ENCODE data around the gene GRIN3A.

Gene GRIN3A

GRCh38 chr9:101677861-101678260 lies 60.6 kb downstream of the GRIN3A start:
- Histone ChIP-seq H3K79me1 (ENCODE audit: low read depth, low read length) (no peaks in the 10 kb centered on the region), H2BK120ac (ENCODE audit: low read depth, low read length) (no peak overlapping the region), H3K9me3 (replicated peaks in 1 of 2; ENCODE audit: control insufficient read depth in 2 of 2, insufficient read depth in 1 of 2, low read depth in 1 of 2, low read length in 2 of 2) (no peaks in the 10 kb centered on the region), H3K23ac (ENCODE audit: low read depth, low read length, poor library complexity) (no peak overlapping the region), H3K27ac (replicated peaks; ENCODE audit: low read length) (no peak overlapping the region), H2BK5ac (ENCODE audit: low read length) (no peak overlapping the region), H2BK12ac (ENCODE audit: low read length) (no peak overlapping the region), H2BK15ac (ENCODE audit: low read length) (no peak overlapping the region), H3K4me3 (ENCODE audit: low read length in 2 of 2) (no peak overlapping the region), H3K27me3 (ENCODE audit: control insufficient read depth in 3 of 3, insufficient read depth in 3 of 3, low read depth in 1 of 3, low read length in 3 of 3) (no peaks in the 10 kb centered on the region), H3K4me2 (ENCODE audit: insufficient read depth, low read length, poor library complexity, severe bottlenecking) (no peak overlapping the region), H3K4ac (ENCODE audit: low read length) (no peak overlapping the region), H4K91ac (ENCODE audit: low read depth, low read length, poor library complexity) (no peak overlapping the region), H3K36me3 (replicated peaks in 1 of 2; ENCODE audit: control insufficient read depth in 2 of 2, insufficient read depth in 2 of 2, low read length in 2 of 2) (no peaks in the 10 kb centered on the region), H3K4me1 (ENCODE audit: control insufficient read depth in 2 of 2, insufficient read depth in 1 of 2, low read depth in 1 of 2, low read length in 2 of 2) (peaks cover 0 to 2% of the 10 kb centered on the region in 2 donors), H2AFZ (ENCODE audit: low read length) (no peak overlapping the region), H3K9ac (ENCODE audit: low read depth, low read length, poor library complexity) (no peak overlapping the region), H3K18ac (ENCODE audit: low read length) (no peak overlapping the region), H3K14ac (ENCODE audit: low read length) (no peak overlapping the region), H4K8ac (ENCODE audit: low read depth, low read length) (no peak overlapping the region), H2AK5ac (ENCODE audit: low read depth, low read length) (no peak overlapping the region)
- no peak for DNase-seq (ENCODE audit: low spot score)

- H2BK120ac ChIP-seq (ENCODE audit: low read depth, low read length): no peak overlapping the region
- H3K23ac ChIP-seq (ENCODE audit: low read depth, low read length, poor library complexity): no peak overlapping the region
- no CpG with 5 or more reads among the region's 1 CpG for WGBS, 2 donors (ENCODE audit: extremely low coverage in 2 of 2, insufficient read length in 2 of 2, insufficient replicate concordance in 1 of 2)
- no peak overlapping the region for H3K4ac ChIP-seq (ENCODE audit: low read length)
- no peak overlapping the region for H4K8ac ChIP-seq (ENCODE audit: low read depth, low read length)
- H3K4me1 ChIP-seq (ENCODE audit: control insufficient read depth in 2 of 2, insufficient read depth in 1 of 2, low read depth in 1 of 2, low read length in 2 of 2): no peaks in the 10 kb centered on the region
- no peak overlapping the region for H3K4me3 ChIP-seq (ENCODE audit: low read length in 2 of 2)
- no peak overlapping the region for H2BK12ac ChIP-seq (ENCODE audit: low read length)
- no peak overlapping the region for H3K27ac ChIP-seq (replicated peaks; ENCODE audit: low read length)
- H3K18ac ChIP-seq (ENCODE audit: low read length): no peak overlapping the region
- no peak overlapping the region for H2AK5ac ChIP-seq (ENCODE audit: low read depth, low read length)
- no peak overlapping the region for H4K91ac ChIP-seq (ENCODE audit: low read depth, low read length, poor library complexity)
- no peak overlapping the region for H2AFZ ChIP-seq (ENCODE audit: low read length)
- no peak overlapping the region for H3K4me2 ChIP-seq (ENCODE audit: insufficient read depth, low read length, poor library complexity, severe bottlenecking)
- no peaks in the 10 kb centered on the region for H3K36me3 ChIP-seq (replicated peaks in 1 of 2; ENCODE audit: control insufficient read depth in 2 of 2, insufficient read depth in 2 of 2, low read length in 2 of 2)
- H3K9me3 ChIP-seq (replicated peaks in 1 of 2; ENCODE audit: control insufficient read depth in 2 of 2, insufficient read depth in 1 of 2, low read depth in 1 of 2, low read length in 2 of 2): no peaks in the 10 kb centered on the region
- H3K14ac ChIP-seq (ENCODE audit: low read length): no peak overlapping the region
- no peak overlapping the region for H2BK5ac ChIP-seq (ENCODE audit: low read length)
- DNase-seq (ENCODE audit: low spot score): no peak
- no peaks in the 10 kb centered on the region for H3K79me1 ChIP-seq (ENCODE audit: low read depth, low read length)
- no peak overlapping the region for H3K9ac ChIP-seq (ENCODE audit: low read depth, low read length, poor library complexity)
- H3K27me3 ChIP-seq (ENCODE audit: control insufficient read depth in 3 of 3, insufficient read depth in 3 of 3, low read depth in 1 of 3, low read length in 3 of 3): no peaks in the 10 kb centered on the region
- H2BK15ac ChIP-seq (ENCODE audit: low read length): no peak overlapping the region
These were observed 63.1 kb downstream of the GRIN3A start for GRCh38 chr9:101675341-101675740.

GRCh38 chr9:101674165-101674564 lies 64.3 kb downstream of the GRIN3A start:
- Histone ChIP-seq H3K79me1 (ENCODE audit: low read depth, low read length) (no peaks in the 10 kb centered on the region), H4K8ac (ENCODE audit: low read depth, low read length) (no peak overlapping the region), H3K18ac (ENCODE audit: low read length) (no peak overlapping the region), H2BK12ac (ENCODE audit: low read length) (no peak overlapping the region), H2BK5ac (ENCODE audit: low read length) (no peak overlapping the region), H2BK15ac (ENCODE audit: low read length) (no peak overlapping the region), H3K23ac (ENCODE audit: low read depth, low read length, poor library complexity) (no peak overlapping the region), H3K14ac (ENCODE audit: low read length) (no peak overlapping the region), H2BK120ac (ENCODE audit: low read depth, low read length) (no peak overlapping the region), H4K91ac (ENCODE audit: low read depth, low read length, poor library complexity) (no peak overlapping the region), H3K27me3 (ENCODE audit: control insufficient read depth in 3 of 3, insufficient read depth in 3 of 3, low read depth in 1 of 3, low read length in 3 of 3) (no peaks in the 10 kb centered on the region), H3K36me3 (replicated peaks in 1 of 2; ENCODE audit: control insufficient read depth in 2 of 2, insufficient read depth in 2 of 2, low read length in 2 of 2) (no peaks in the 10 kb centered on the region), H3K27ac (replicated peaks; ENCODE audit: low read length) (no peak overlapping the region), H3K4me1 (ENCODE audit: control insufficient read depth in 2 of 2, insufficient read depth in 1 of 2, low read depth in 1 of 2, low read length in 2 of 2) (no peaks in the 10 kb centered on the region), H3K9ac (ENCODE audit: low read depth, low read length, poor library complexity) (no peak overlapping the region), H2AK5ac (ENCODE audit: low read depth, low read length) (no peak overlapping the region), H3K9me3 (replicated peaks in 1 of 2; ENCODE audit: control insufficient read depth in 2 of 2, insufficient read depth in 1 of 2, low read depth in 1 of 2, low read length in 2 of 2) (no peaks in the 10 kb centered on the region), H3K4me3 (ENCODE audit: low read length in 2 of 2) (no peak overlapping the region), H2AFZ (ENCODE audit: low read length) (no peak overlapping the region), H3K4me2 (ENCODE audit: insufficient read depth, low read length, poor library complexity, severe bottlenecking) (no peak overlapping the region), H3K4ac (ENCODE audit: low read length) (no peak overlapping the region)
- WGBS, 2 donors (ENCODE audit: extremely low coverage in 2 of 2, insufficient read length in 2 of 2, insufficient replicate concordance in 1 of 2): no CpG with 5 or more reads among the region's 1 CpG
- no peak for DNase-seq (ENCODE audit: low spot score)

GRCh38 chr9:101673642-101674041 lies 64.8 kb downstream of the GRIN3A start:
- H4K8ac ChIP-seq (ENCODE audit: low read depth, low read length): no peak overlapping the region
- H3K79me1 ChIP-seq (ENCODE audit: low read depth, low read length): no peaks in the 10 kb centered on the region
- H3K36me3 ChIP-seq (replicated peaks in 1 of 2; ENCODE audit: control insufficient read depth in 2 of 2, insufficient read depth in 2 of 2, low read length in 2 of 2): no peaks in the 10 kb centered on the region
- H2BK15ac ChIP-seq (ENCODE audit: low read length): no peak overlapping the region
- H2BK12ac ChIP-seq (ENCODE audit: low read length): no peak overlapping the region
- no peak overlapping the region for H3K4me2 ChIP-seq (ENCODE audit: insufficient read depth, low read length, poor library complexity, severe bottlenecking)
- WGBS, 2 donors (ENCODE audit: extremely low coverage in 2 of 2, insufficient read length in 2 of 2, insufficient replicate concordance in 1 of 2): no CpG with 5 or more reads among the region's 2 CpGs
- no peaks in the 10 kb centered on the region for H3K4me1 ChIP-seq (ENCODE audit: control insufficient read depth in 2 of 2, insufficient read depth in 1 of 2, low read depth in 1 of 2, low read length in 2 of 2)
- H3K4ac ChIP-seq (ENCODE audit: low read length): no peak overlapping the region
- no peak overlapping the region for H3K4me3 ChIP-seq (ENCODE audit: low read length in 2 of 2)
- no peak overlapping the region for H3K18ac ChIP-seq (ENCODE audit: low read length)
- no peak overlapping the region for H4K91ac ChIP-seq (ENCODE audit: low read depth, low read length, poor library complexity)
- H2BK5ac ChIP-seq (ENCODE audit: low read length): no peak overlapping the region
- no peak overlapping the region for H2AFZ ChIP-seq (ENCODE audit: low read length)
- no peak overlapping the region for H2BK120ac ChIP-seq (ENCODE audit: low read depth, low read length)
- H3K27ac ChIP-seq (replicated peaks; ENCODE audit: low read length): no peak overlapping the region
- no peak for DNase-seq (ENCODE audit: low spot score)
- H3K27me3 ChIP-seq (ENCODE audit: control insufficient read depth in 3 of 3, insufficient read depth in 3 of 3, low read depth in 1 of 3, low read length in 3 of 3): no peaks in the 10 kb centered on the region
- H3K14ac ChIP-seq (ENCODE audit: low read length): no peak overlapping the region
- H3K23ac ChIP-seq (ENCODE audit: low read depth, low read length, poor library complexity): no peak overlapping the region
- H3K9me3 ChIP-seq (replicated peaks in 1 of 2; ENCODE audit: control insufficient read depth in 2 of 2, insufficient read depth in 1 of 2, low read depth in 1 of 2, low read length in 2 of 2): no peaks in the 10 kb centered on the region
- H3K9ac ChIP-seq (ENCODE audit: low read depth, low read length, poor library complexity): no peak overlapping the region
- no peak overlapping the region for H2AK5ac ChIP-seq (ENCODE audit: low read depth, low read length)

Measured in neuronal stem cell (in vitro differentiated cells).